HUDEP-2 (cell line): ENCODE results near the gene BAZ1B.
A peak's percentile ranks its signal among the peaks of the same experiment; 100 is the strongest.
"Not testable (repeated sequence)": the region's sequence is repeated elsewhere in the genome, so short reads cannot be mapped to it uniquely, and the experiment has no call there.

Experiments used
- DNase-seq, 76 experiments: peaks; one replicate each; lab custom pipeline; 2025; ENCODE audit not compliant: unreplicated experiment in 76 of 76; lab: John Stamatoyannopoulos, UW

Gene BAZ1B

DNA sequence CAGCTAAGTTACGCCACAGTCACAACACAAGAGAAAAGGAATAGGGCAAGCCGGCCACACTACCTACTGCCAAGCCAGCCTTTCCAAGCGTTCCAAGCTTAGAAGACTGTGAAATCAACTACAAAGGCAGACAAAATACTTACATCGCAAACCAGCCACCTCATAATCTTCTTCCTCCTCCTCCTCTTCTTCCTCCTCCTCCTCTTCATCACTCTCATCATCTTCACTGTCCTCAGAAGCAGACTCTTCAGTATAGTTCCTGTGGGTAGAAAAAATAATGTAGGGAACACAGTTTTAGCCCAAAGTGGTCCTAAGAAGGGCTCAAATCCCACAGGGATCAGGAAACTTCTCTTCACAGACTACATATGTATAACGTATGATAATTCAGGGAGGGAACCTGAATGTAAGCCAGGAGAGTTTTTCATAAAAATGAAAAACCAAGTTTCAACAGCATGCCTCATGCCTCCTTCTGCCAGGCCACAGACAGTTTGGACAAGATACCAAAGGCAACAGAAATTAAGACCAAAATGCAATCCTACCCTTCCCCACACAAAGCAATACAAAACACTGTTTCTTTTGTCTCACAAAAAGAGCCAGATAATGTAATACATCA is 74.9 kb downstream of the BAZ1B start:
- no peak for DNase-seq

GRCh38 chr7:73446682-73447081 is 75.4 kb downstream of the BAZ1B start:
- no peak for DNase-seq

DNA sequence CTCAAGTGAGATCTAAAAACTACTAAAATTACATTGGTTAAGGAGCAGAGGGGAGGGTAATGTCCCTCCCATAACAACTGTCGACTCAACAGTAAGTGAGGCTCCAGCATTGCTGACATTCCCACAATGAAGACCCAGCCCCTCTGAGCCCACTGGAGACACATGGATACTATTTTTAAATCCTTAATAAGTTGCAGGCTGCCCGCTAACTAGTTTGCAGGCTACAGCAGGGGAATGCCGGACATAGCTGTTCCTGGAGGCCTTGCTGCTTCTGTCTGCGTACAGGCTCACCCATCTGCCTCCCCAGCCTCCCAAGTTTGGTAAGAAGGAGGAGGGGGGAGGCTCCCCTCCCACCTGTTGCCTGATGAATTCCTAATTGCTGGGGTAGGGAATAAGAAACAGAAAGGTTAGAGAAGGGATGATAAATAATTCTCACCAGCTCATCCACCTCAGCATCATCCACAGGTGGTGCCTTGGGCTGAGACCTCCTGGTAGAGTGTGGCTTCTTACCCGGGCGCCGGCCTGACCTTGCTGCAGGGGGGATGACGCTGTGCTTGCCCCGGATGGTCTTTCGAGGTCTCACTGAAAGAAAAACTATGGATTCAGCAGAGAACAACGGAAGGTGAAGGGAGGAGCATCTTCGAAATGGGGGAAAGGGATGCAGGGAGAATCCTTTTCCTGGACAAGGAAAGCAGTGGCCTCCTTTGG is 78.4 kb downstream of the BAZ1B start:
- no peak for DNase-seq

- no peak for DNase-seq
These were observed 79.1 kb downstream of the BAZ1B start for GRCh38 chr7:73442903-73443500.

DNA sequence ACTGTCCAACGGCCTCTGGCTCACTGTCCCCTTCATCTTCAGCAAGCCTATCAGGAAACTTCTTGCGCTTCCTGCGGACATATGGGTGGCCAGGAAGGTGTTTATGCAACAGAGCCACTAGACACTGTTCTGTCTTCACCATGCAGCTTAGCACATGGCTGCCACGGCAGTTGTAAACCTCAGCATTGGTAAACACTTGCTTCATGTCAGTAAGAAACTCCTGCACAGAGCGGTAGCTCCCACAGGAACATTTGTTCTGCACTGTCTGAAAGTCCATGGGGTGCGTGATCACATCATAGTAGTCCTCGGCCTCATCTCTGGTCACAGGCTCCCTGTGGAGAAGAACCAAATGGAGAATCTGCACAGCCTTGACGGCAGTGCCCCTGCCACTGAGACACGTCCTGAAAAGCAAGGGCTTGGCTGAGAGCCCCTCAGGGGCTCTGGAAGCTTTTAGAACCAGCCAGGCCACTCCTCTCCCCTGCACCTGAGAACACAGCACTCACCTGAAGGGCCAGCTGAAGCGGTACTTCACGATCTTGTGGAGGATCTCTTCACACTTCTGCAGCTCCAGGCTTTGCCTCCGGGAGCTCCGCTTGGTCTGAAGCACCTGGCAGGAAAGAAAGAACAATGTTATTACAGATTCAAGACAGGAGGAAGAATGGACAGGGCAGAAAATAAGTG is 79.7 kb downstream of the BAZ1B start:
- no peak for DNase-seq

DNA sequence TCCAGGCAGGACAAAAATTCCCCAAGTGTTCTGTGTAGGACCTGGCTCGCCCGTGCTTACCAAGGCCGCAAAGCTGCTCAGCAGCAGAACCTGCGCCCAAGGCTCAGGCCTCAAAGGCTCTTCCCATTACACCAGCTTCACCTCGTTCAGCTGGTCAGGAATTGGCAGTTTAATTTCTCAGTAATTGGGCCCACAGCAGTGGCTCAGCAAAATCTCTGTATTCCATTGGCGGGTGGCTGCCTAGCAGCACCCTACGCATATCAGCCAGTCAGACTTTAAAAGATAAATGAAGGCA is 82.7 kb downstream of the BAZ1B start:
- no peak for DNase-seq

GRCh38 chr7:73438547-73439409 is 83.3 kb downstream of the BAZ1B start:
- no peak for DNase-seq

DNA sequence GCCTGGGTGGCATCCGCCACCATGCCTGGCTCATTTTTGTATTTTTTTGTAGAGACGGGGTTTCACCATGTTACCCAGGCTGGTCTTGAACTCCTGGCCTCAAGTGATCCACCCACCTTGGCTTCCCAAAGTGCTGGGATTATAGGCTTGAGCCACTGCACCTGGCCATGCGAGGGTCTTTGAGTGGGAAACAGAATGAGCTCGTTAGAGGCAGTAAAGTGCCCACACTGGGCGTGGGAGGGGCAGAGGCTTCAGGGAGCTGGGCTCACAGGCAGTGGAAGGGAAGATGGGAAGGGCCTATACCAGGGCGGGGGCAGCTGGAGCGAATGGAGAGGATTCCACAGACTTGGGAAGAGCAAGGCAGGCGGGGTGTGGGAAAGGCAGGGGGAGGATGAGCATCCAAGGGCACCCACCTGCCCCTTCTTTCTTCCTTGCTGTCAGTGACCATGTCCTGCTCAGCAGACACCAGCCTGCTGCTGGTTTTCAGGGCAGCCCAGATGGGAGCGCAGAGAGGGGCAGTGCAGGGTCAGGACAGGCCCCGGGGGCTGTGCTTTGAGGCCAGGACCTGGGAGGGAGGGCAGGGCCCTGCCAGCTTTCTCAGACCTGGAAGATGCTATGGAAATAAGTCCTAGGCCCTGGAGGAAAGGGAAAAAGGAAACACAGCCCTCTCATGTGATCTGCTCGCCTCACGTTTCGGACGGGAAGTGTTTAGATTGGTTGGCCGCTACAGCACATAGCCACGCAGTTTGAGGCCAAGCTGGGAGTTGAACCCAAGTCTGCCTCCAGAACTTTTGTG is 84.3 kb downstream of the BAZ1B start:
- no peak for DNase-seq

DNA sequence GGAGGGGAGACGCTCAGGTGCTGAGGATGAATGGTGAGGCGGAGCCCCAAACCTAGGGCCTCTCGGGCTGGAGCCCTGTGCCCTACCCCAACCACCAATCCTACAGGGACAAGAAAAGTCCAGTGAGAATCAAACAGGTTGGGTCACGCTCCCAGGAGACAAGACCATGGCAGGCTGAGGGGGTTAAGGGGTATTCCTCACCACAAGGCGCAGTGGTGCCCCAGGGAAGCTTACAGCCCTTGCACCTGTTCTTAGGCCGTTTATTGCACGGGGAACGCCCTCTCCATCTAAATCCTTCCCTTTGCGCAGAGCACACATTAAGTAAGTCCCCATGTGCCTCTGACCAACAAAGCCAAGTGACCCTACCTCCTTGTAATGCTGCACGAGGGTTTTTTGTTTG is 85.0 kb downstream of the BAZ1B start:
- no peak for DNase-seq

DNA sequence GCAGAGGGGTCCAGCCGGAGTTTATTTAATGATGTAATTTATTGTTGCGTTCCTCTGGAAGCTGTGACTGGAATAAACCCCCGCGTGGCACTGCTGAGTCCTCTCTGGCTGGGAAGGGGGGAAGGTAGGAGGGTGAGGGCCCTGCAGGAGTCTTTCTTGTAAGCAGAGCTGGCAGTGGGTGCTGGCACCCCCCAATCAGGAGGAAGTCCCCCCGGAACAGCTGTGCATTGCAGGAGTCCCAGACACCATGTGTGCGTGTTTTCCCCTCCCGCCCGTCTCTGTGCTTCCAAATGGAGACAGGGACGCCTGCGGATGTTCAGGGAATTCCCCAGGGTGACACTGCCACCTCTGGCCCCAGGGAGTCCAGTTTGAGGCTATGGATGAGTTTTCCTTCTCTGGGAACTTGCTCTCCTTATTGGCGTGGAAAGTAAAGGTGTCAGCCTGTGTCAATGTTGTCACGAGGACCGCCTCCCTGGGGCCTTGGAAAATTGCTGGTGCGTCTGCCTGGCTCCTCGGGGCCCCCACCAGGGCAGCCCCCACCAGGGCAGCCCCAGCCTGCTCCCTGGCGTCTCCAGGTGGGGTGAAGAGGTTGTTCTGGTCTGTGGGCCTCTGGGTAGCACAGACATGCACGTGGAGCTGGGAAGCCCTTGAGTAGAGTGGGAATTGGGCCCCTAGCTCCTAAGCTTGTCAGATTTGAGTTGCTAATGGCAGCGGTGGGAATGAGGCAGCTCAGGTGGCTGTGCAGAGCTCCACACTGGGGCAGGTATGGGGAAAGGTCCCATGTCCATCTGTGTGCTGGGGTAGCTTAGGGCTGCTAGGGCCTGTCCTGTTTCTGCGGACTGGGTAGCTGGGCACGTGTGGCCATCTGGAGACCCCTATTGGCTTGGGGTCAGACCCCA is 85.8 kb downstream of the BAZ1B start:
- DNase-seq, result no peak

DNA sequence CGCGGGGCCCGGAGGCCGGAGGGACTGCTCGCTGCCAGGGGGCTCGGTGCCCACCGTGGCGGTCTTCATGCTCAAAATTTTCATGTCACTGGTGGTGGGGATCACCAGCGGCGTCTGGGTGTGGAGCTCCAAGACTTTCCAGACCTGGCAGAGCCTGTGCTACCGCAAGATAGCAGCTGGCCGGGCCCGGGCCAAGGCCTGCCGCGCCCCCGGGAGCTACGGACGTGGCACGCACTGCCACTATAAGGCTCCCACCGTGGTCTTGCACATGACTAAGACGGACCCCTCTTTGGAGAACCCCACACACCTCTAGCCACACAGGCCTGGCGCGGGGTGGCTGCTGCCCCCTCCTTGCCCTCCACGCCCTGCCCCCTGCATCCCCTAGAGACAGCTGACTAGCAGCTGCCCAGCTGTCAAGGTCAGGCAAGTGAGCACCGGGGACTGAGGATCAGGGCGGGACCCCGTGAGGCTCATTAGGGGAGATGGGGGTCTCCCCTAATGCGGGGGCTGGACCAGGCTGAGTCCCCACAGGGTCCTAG is 86.6 kb downstream of the BAZ1B start:
- DNase-seq, result no peak

DNA sequence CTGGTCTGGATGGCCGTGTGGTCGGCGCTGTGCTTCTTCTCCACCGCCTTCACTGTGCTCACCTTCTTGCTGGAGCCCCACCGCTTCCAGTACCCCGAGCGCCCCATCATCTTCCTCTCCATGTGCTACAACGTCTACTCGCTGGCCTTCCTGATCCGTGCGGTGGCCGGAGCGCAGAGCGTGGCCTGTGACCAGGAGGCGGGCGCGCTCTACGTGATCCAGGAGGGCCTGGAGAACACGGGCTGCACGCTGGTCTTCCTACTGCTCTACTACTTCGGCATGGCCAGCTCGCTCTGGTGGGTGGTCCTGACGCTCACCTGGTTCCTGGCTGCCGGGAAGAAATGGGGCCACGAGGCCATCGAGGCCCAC is 87.4 kb downstream of the BAZ1B start:
- DNase-seq, result no peak

GRCh38 chr7:73433924-73434700 is 88.0 kb downstream of the BAZ1B start:
- DNase-seq, result peak in 20 of 76 experiments; percentile 3 to 43 (median 20)

DNA sequence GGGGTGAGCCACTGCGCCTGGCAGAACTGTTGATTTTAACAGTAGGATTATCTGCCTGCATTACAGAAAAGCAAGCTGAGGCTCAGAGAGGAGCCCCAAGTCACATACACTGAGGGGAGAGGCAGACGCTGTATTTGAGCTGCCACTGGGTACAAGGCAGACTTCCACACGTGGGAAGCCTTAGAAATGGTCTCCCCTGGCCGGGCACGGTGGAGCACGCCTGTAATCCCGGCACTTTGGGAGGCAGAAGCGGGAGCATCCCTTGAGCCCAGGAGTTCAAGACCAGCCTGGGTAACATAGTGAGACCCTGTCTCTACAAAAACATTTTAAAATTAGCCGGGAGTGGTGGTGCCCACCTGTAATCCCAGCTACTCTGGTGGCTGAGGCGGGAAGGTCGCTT is 89.4 kb downstream of the BAZ1B start:
- no peak for DNase-seq

DNA sequence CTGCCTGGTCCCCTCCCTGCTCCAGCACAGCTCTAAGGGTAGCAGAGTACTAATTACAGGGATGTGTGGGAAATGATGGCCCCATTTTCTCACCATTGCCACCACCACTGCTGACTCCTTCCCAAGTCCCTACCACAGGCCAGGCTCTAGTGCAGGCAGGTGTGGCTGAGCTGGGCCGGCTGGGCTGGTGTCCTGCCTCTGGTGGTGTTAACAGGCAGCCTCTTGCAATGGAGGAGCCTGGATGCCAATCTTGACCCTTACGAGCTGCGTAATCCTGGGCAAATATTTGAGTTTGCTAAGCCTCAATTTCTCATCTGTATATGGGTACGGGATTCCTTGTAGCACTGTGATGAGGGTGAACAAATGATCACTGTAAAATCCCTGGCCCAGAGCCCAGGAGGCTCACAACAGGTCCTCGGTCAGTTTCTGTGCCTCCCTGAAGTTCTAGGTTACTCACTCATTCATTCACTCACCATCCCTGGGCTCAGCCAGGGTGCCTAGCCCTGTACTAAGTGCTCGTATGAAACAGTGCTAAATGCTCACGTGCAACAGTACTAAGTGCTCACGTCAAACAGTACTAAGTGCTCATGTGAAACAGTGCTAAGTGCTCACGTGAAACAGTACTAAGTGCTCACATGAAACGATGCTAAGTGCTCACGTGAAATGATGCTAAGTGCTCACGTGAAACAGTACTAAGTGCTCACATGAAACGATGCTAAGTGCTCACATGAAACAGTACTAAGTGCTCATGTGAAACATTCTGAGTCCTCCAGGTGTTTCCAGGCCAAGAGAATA is 90.9 kb downstream of the BAZ1B start:
- no peak for DNase-seq

DNA sequence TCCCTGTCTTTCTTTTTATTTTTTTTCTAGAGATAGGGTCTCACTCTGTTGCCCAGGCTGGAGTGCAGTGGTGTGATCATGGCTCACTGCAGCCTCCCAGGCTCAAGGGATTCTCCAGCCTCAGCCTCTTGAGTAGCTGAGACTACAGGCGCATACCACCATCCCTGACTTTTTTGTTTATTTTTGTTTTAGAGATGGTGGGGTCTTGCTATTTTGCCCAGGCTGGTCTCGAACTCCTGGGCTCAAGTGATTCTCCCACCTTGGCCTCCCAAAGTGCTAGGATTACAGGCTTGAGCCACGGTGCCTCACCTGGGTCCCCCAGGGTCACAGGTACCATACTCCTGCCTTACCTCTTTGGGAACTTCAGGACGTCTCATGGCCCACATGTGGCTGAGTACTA is 91.6 kb downstream of the BAZ1B start:
- not testable (repeated sequence) for DNase-seq
